Neutrophil (primary cell): Measurements from ENCODE around the gene MAGEH1.
"Not testable (repeated sequence)": the region's sequence is repeated elsewhere in the genome, so short reads cannot be mapped to it uniquely, and the experiment has no call there.

ENCODE experiments used
- H3K27ac ChIP-seq: fragments of 200-600 bp; sonication (generic); 2 replicates; pipeline ENCODE4 v1.5.1; 2016; ENCODE audit warnings: mild to moderate bottlenecking, moderate library complexity
- H3K27me3 ChIP-seq: fragments of 200-600 bp; sonication (generic); 2 replicates; pipeline ENCODE4 v1.6.0; 2016; ENCODE audit warnings: mild to moderate bottlenecking
- H3K36me3 ChIP-seq: fragments of 200-600 bp; sonication (generic); 2 replicates; pipeline ENCODE4 v1.5.1; 2017
- H3K4me1 ChIP-seq, 2 experiments: fragments of 200-600 bp in 1 of 2; sonication (generic) in 1 of 2; 1 replicate in 1 of 2; 2 replicates in 1 of 2; pipeline versions ENCODE4 v1.5.1 to v1.6.1; 2013 to 2016; ENCODE audit warnings: low read depth in 1 of 2, low read length in 1 of 2, mild to moderate bottlenecking in 1 of 2, moderate library complexity in 1 of 2; ENCODE audit not compliant: control insufficient read depth in 1 of 2, insufficient read depth in 1 of 2
- H3K4me3 ChIP-seq, 2 experiments: fragments of 200-600 bp in 1 of 2; sonication (generic) in 1 of 2; 1 replicate in 1 of 2; 2 replicates in 1 of 2; pipeline ENCODE4 v1.5.1; 2013 to 2016; ENCODE audit warnings: low read depth in 1 of 2, low read length in 1 of 2, mild to moderate bottlenecking in 1 of 2, moderate library complexity in 1 of 2
- H3K9me3 ChIP-seq: fragments of 200-600 bp; sonication (generic); 2 replicates; pipeline ENCODE4 v1.5.1; 2016
- CTCF ChIP-seq: fragments of 200-600 bp; sonication (generic); IDR thresholded peaks from 2 replicates; pipeline ENCODE4 v1.5.1; 2016; ENCODE audit warnings: antibody characterized with exemption

The MAGEH1 gene

GRCh38 chrX:55452833-55453124 lies 852 bp downstream of the MAGEH1 start:
- Histone ChIP-seq H3K4me1 (peaks cover 0 to 12% of the 10 kb centered on the region in 2 experiments), H3K27ac (no peak overlapping the region), H3K36me3 (no peaks in the 10 kb centered on the region), H3K4me3 (peak overlapping the region; percentile 56 to 58), H3K27me3 (peaks cover 6% of the 10 kb centered on the region), H3K9me3 (no peaks in the 10 kb centered on the region)
- TF ChIP-seq CTCF: no peak

DNA sequence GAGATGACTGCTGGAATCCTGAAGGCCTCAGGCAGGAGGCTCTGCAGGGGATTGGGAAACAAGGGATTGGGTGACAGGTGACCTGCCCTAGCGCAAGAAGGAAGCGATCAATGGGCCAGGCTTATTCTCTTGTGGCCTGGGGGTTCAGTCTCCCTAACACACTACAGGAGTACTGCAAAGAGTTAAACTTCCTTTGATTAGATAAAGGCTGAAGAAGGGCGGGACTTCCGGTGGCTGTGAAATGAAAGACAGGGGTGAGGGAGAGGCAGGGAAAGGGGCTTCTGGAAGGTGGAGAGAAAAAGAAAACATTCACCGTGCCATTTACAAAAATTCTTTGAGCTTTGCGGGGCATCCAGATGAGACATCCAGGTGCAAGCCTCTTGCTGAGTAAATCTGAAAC lies 3.8 kb downstream of the MAGEH1 start:
- H3K27me3 ChIP-seq, H3K36me3 ChIP-seq, H3K27ac ChIP-seq, H3K4me3 ChIP-seq, H3K9me3 ChIP-seq: not testable (repeated sequence)
- H3K4me1 ChIP-seq: peaks cover 0 to 12% of the 10 kb centered on the region in 2 experiments

DNA sequence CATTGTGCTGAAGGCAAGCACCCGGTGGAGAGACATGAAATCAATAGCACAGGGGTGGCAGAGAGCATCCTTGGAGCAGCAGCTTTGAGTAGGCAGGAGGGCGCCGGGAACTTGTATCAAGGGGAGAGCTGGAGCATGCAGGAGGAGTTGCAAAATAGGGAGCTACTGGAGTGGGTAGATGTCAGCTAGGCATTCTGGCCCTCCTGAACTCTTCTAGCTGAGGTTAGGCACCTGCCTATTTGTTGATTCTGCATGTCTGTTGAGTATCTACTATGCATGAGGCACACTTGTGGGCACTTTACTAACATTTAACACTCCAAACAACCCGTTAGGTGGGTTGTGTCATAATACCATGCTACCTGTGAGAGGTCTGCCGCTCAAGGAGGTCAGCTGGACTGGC lies 7.5 kb downstream of the MAGEH1 start:
- H3K4me3 ChIP-seq, H3K36me3 ChIP-seq, H3K27me3 ChIP-seq, H3K4me1 ChIP-seq, H3K27ac ChIP-seq, H3K9me3 ChIP-seq: not testable (repeated sequence)

- not testable (repeated sequence) for H3K36me3 ChIP-seq, H3K9me3 ChIP-seq, H3K4me1 ChIP-seq, H3K4me3 ChIP-seq, H3K27me3 ChIP-seq, H3K27ac ChIP-seq
Measured at GRCh38 chrX:55459926-55460325, 8.0 kb downstream of the MAGEH1 start.

GRCh38 chrX:55464050-55464449 lies 12.1 kb downstream of the MAGEH1 start:
- H3K4me1 ChIP-seq, H3K4me3 ChIP-seq, H3K27me3 ChIP-seq, H3K9me3 ChIP-seq, H3K36me3 ChIP-seq, H3K27ac ChIP-seq: not testable (repeated sequence)

GRCh38 chrX:55465108-55465507 lies 13.2 kb downstream of the MAGEH1 start:
- not testable (repeated sequence) for H3K4me1 ChIP-seq, H3K4me3 ChIP-seq, H3K36me3 ChIP-seq, H3K27ac ChIP-seq, H3K9me3 ChIP-seq, H3K27me3 ChIP-seq

DNA sequence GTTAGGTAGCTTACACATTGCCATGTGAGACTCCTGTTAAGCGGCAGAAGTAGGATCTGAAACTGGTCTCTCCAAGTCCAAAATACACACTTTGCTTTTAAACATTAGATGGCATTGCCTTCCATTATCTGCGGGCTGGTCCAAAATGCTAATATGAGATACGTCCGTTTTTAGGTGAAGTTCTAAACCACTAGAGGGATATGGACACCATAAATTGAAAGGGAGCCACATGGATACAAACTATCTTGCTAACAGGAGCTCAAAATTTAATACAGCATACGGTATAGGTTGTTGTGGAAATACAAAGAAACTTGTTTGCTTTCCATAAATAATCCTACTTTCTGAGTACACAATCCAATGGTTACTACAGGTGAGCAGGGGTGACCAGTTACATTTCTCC lies 13.9 kb downstream of the MAGEH1 start:
- not testable (repeated sequence) for H3K4me3 ChIP-seq, H3K27me3 ChIP-seq, H3K27ac ChIP-seq, H3K9me3 ChIP-seq, H3K36me3 ChIP-seq, H3K4me1 ChIP-seq

- H3K27ac ChIP-seq, H3K27me3 ChIP-seq, H3K36me3 ChIP-seq, H3K9me3 ChIP-seq, H3K4me3 ChIP-seq, H3K4me1 ChIP-seq: not testable (repeated sequence)
Measured at GRCh38 chrX:55479956-55480355, 28.0 kb downstream of the MAGEH1 start.

GRCh38 chrX:55480390-55481062 lies 28.6 kb downstream of the MAGEH1 start:
- Histone ChIP-seq H3K4me3 (no peak overlapping the region), H3K9me3 (no peaks in the 10 kb centered on the region), H3K36me3 (no peaks in the 10 kb centered on the region), H3K27ac (no peak overlapping the region), H3K27me3 (no peaks in the 10 kb centered on the region), H3K4me1 (no peaks in the 10 kb centered on the region)
- TF ChIP-seq CTCF: no peak
